Suprapubic skin (tissue), 4 donors: ENCODE results near the gene TAC4. TPM values are rescaled to one million over a fixed set of nuclear protein-coding genes. Genes with fewer than 3 reads are reported as not detected.

Experiments used
- DNase-seq, 2 donors: peaks; one replicate each; pipeline ENCODE4 v3.0.0-alpha.2; 2019; ENCODE audit warnings: low spot score in 2 of 2
- H3K27ac ChIP-seq: fragments of 200-600 bp; sonication (generic); one replicate; pipeline ENCODE4 v1.5.1; 2019
- H3K27me3 ChIP-seq: fragments of 200-600 bp; sonication (generic); one replicate; pipeline ENCODE4 v1.5.1; 2019
- H3K36me3 ChIP-seq: fragments of 200-600 bp; sonication (generic); one replicate; pipeline ENCODE4 v1.5.1; 2019
- H3K4me1 ChIP-seq: fragments of 200-600 bp; sonication (generic); one replicate; pipeline ENCODE4 v1.5.1; 2019
- H3K4me3 ChIP-seq: fragments of 200-600 bp; sonication (generic); one replicate; pipeline ENCODE4 v1.5.1; 2019; ENCODE audit warnings: mild to moderate bottlenecking
- H3K9me3 ChIP-seq: fragments of 200-600 bp; sonication (generic); one replicate; pipeline ENCODE4 v1.5.1; 2019
- CTCF ChIP-seq, 2 donors: fragments of 200-600 bp in 1 of 2; fragments of 450-650 bp in 1 of 2; sonication (generic) in 1 of 2; IDR thresholded peaks; one replicate each; pipeline ENCODE4 v1.5.1; 2016 to 2019; ENCODE audit warnings: antibody characterized with exemption in 2 of 2, mild to moderate bottlenecking in 1 of 2, moderate library complexity in 1 of 2
- EP300 ChIP-seq: sonication (generic); formaldehyde crosslinking; IDR thresholded peaks from one replicate; pipeline ENCODE4 v1.6.1; 2017; ENCODE audit warnings: antibody characterized with exemption
- POLR2A ChIP-seq, 2 donors: fragments of 450-650 bp; IDR thresholded peaks; one replicate each; pipeline ENCODE4 v1.6.1; 2017; ENCODE audit warnings: antibody characterized with exemption in 2 of 2, mild to moderate bottlenecking in 2 of 2, moderate library complexity in 2 of 2
- POLR2AphosphoS5 ChIP-seq, 3 donors: sonication (generic); formaldehyde crosslinking; IDR thresholded peaks; one replicate each; pipeline ENCODE4 v1.6.1; 2017; ENCODE audit warnings: antibody characterized with exemption in 3 of 3
- WGBS: methylation state at CpG from one replicate; pipeline ENCODE4 v1.1.5; 2018; 5-methylcytosine and 5-hydroxymethylcytosine counted together
- total RNA-seq, 4 donors: library from RNA; depleted of rRNA; stranded (reverse); fragments of >200 nt; gene quantifications; one replicate each; pipeline ENCODE4 v1.1.0, GENCODE V29; 2016

TAC4 gene
- total RNA-seq, 4 donors from 2014 or later = not detected

GRCh38 chr17:49842846-49843245, 5.0 kb downstream of the TAC4 start:
- no peaks in the 10 kb centered on the region for H3K9me3 ChIP-seq
- no peak overlapping the region for H3K4me3 ChIP-seq
- TF ChIP-seq CTCF (IDR thresholded peaks at IDR 0.05) = no peak
- TF ChIP-seq POLR2A (IDR thresholded peaks at IDR 0.05) = no peak
- no peak for TF ChIP-seq EP300
- TF ChIP-seq POLR2AphosphoS5 (IDR thresholded peaks at IDR 0.05) = no peak
- peaks cover 24% of the 10 kb centered on the region for H3K4me1 ChIP-seq
- no peaks in the 10 kb centered on the region for H3K27me3 ChIP-seq
- no peak overlapping the region for H3K27ac ChIP-seq
- WGBS = 61% methylated on average over 6 of the region's 6 CpGs
- H3K36me3 ChIP-seq = peaks cover 10% of the 10 kb centered on the region
- no peak for DNase-seq

GRCh38 chr17:49842371-49842770, 5.5 kb downstream of the TAC4 start:
- H3K4me1 ChIP-seq = peaks cover 24% of the 10 kb centered on the region
- no peak for DNase-seq
- H3K9me3 ChIP-seq = no peaks in the 10 kb centered on the region
- peaks cover 10% of the 10 kb centered on the region for H3K36me3 ChIP-seq
- H3K4me3 ChIP-seq = no peak overlapping the region
- H3K27me3 ChIP-seq = no peaks in the 10 kb centered on the region
- H3K27ac ChIP-seq = no peak overlapping the region
- WGBS = 84% methylated on average over 3 of the region's 3 CpGs
- TF ChIP-seq POLR2AphosphoS5 (IDR thresholded peaks at IDR 0.05) (no peak), POLR2A (IDR thresholded peaks at IDR 0.05) (no peak), EP300 (no peak), CTCF (IDR thresholded peaks at IDR 0.05) (no peak)

- Histone ChIP-seq H3K9me3 (no peaks in the 10 kb centered on the region), H3K4me1 (peaks cover 28% of the 10 kb centered on the region), H3K36me3 (peaks cover 10% of the 10 kb centered on the region), H3K27me3 (no peaks in the 10 kb centered on the region), H3K4me3 (no peak overlapping the region), H3K27ac (no peak overlapping the region)
- TF ChIP-seq CTCF (IDR thresholded peaks at IDR 0.05) (no peak), POLR2AphosphoS5 (IDR thresholded peaks at IDR 0.05) (no peak), POLR2A (IDR thresholded peaks at IDR 0.05) (no peak), EP300 (no peak)
- WGBS = 93% methylated on average over 3 of the region's 3 CpGs
- DNase-seq = no peak
Observed at GRCh38 chr17:49841548-49841947, 6.3 kb downstream of the TAC4 start.

- 47% methylated on average over 4 of the region's 5 CpGs for WGBS
Observed at GRCh38 chr17:49839455-49839854, 8.4 kb downstream of the TAC4 start.

More at GRCh38 chr17:49839455-49839854, 8.4 kb downstream of the TAC4 start:
- no peak for DNase-seq
- TF ChIP-seq POLR2AphosphoS5 (IDR thresholded peaks at IDR 0.05) (no peak), EP300 (no peak), POLR2A (IDR thresholded peaks at IDR 0.05) (no peak), CTCF (IDR thresholded peaks at IDR 0.05) (no peak)
- no peak overlapping the region for H3K4me3 ChIP-seq
- H3K9me3 ChIP-seq = no peaks in the 10 kb centered on the region
- H3K4me1 ChIP-seq = peaks cover 24% of the 10 kb centered on the region
- H3K27me3 ChIP-seq = no peaks in the 10 kb centered on the region
- no peak overlapping the region for H3K27ac ChIP-seq
- peaks cover 7% of the 10 kb centered on the region for H3K36me3 ChIP-seq
